ENCODE results near the gene ARHGAP15.

The ARHGAP15 gene

DNA sequence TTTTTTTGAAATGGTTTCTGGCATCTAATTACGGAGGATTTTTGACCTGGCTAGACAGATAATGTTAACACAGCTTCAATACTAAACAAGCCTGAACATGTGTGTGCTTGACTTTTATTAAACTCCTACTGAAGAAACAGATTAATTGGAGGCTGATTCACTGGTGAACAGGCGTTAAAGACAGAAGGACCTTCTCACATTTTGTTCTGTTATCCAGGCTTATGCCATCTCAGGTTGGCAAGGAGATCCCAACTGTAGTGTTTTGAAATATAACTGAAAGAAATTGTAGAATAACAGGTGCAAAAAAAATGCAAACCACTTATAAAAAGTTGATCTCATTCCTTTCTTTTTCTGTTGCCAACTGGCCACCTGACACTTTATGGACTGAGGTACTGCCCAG lies 269.6 kb downstream of the ARHGAP15 start:
- TF ChIP-seq, protein P1, sequence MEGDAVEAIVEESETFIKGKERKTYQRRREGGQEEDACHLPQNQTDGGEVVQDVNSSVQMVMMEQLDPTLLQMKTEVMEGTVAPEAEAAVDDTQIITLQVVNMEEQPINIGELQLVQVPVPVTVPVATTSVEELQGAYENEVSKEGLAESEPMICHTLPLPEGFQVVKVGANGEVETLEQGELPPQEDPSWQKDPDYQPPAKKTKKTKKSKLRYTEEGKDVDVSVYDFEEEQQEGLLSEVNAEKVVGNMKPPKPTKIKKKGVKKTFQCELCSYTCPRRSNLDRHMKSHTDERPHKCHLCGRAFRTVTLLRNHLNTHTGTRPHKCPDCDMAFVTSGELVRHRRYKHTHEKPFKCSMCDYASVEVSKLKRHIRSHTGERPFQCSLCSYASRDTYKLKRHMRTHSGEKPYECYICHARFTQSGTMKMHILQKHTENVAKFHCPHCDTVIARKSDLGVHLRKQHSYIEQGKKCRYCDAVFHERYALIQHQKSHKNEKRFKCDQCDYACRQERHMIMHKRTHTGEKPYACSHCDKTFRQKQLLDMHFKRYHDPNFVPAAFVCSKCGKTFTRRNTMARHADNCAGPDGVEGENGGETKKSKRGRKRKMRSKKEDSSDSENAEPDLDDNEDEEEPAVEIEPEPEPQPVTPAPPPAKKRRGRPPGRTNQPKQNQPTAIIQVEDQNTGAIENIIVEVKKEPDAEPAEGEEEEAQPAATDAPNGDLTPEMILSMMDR (conservative IDR thresholded peaks at IDR 0.05), result no peak
- no peak overlapping the region for H3K27ac ChIP-seq

DNA sequence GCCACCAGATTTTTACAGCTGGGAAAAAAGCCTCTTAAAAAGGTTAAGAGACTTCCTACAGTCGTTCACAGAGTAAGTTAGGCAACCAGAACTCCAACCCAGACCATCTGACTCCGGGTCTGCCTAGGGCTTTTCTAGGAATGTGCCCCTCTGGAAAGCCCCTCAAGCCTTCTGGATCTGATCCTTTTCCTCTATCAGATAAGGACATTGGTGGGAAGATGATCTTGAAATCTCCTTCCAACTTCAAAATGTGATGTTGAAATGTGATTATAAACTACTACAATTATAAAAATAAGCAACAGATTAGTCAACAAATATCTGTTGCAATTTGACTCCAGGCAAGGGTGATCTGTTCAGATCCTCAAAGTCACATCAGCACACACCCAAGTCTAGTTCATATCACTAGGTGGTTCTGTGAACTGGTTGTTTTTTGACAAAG lies 270.4 kb downstream of the ARHGAP15 start:
- no peak overlapping the region for H3K27ac ChIP-seq
- TF ChIP-seq, protein P1 (conservative IDR thresholded peaks at IDR 0.05), result no peak

DNA sequence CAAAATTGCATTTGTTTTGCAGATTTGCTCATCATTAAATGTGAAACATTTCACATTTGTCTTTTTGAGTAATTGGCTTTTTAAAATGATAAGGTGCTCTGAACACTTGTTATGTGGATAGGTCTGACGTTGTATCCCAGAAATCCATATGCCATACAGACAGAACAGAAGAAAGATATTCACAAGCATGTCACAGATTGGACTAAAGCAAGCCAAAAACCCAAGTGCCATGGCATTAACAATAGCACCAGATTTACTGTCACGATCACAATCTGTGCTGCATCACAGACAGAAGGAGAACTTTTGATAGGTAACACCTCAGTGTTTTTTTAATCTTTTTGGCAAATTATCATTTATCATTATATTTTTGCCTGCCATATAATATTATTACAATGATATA lies 272.6 kb downstream of the ARHGAP15 start:
- TF ChIP-seq, protein P1 (conservative IDR thresholded peaks at IDR 0.05), result no peak
- no peak overlapping the region for H3K27ac ChIP-seq

DNA sequence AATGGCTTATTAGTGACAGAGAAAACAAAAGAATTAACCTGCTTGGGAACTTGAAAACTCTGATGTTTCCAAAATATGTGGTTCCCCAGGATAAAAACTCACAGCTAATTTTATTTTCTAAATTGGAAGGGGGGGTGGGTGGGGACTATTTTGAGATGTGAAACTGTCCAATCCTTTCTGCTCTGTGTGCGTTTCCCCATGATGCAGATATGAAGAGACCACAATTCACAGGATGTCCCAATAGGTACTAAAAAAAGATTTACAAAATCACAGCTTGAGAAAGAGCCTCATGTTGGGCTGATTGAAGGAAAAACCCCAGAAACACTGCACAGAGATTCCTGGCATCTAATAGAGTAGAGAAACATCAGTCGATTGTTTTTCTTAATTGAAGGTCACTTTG lies 273.2 kb downstream of the ARHGAP15 start:
- TF ChIP-seq, protein P1 (conservative IDR thresholded peaks at IDR 0.05), result no peak
- no peak overlapping the region for H3K27ac ChIP-seq

DNA sequence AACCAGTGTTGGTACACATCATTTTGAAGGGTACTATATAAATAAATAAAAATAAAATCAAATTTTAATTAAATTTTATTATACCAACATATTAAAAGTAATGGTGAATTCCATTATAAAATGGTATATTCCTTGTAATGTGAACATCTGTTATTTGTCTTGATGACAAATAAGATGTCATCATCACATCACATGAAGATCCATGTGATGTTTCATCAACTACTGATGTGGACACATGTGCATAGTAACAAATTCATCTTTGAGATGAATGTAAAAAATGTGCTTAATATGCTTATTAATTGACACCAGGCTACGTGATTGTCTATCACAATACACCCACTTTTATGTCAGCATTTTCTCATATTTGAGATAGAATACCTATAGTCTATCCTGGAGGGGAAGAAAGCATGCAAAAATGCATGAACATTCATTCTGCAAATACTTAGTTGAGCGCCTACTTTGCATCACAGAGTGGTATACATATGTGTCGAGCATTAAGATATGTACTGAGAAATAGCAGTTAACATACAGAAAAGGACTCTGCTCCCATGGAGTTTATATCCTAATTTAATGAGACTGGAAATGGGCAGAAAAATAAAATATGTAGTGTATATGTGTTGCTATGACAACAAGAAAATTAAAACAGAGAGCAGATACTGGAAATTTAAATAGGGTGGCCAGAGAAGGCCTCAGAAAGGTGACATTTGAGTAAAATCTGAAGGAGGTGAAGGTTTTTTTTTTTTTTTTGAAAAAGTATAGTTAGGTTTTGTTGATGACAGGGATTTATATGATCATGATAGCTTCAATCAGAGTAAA lies 281.1 kb downstream of the ARHGAP15 start:
- TF ChIP-seq, protein P1 (conservative IDR thresholded peaks at IDR 0.05), result no peak
- no peak overlapping the region for H3K27ac ChIP-seq

DNA sequence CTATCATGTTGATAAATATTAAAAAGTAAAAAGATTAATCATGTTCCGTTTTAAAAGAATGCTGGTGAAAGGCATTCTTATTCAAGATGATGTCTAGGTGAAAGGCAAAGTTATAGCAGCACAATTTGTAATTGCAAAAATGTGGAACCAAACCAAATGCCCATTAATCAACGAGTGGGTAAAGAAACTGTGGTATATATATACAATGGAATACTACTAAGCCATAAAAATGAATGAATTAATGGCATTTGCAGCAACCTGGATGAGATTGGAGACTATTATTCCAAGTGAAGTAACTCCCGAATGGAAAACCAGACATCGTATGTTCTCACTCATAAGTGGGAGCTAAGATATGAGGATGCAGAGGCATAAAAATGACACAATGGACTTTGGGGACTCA lies 286.4 kb downstream of the ARHGAP15 start:
- TF ChIP-seq, protein P1 (conservative IDR thresholded peaks at IDR 0.05), result no peak
- H3K27ac ChIP-seq, result no peak overlapping the region

DNA sequence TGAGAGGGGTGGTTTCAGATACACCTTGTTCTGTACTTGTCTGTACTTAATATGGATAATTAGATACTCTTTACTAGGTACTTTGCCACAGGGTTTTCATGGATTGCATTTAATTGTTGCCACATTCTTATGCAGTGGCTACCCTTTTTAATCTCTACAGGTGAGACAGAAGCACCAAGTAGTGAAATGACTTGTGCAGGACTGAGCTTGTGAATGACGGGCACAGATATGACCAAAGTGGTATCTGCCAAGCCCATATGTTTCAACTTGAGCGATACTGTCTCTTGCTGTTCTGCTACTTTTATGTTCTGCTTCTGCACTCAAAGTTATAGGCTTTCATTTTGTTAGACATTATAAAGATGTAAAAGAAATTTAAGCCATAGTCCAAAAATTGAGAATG lies 288.2 kb downstream of the ARHGAP15 start:
- TF ChIP-seq, protein P1 (conservative IDR thresholded peaks at IDR 0.05), result no peak

More for the DNA sequence above, 288.2 kb downstream of the ARHGAP15 start:
- H3K27ac ChIP-seq, result no peak overlapping the region
